Measurements from ENCODE around the gene PIH1D1.
A peak's percentile ranks its signal among the peaks of the same experiment; 100 is the strongest.

The PIH1D1 gene

GRCh38 chr19:49435670-49436069 is 15.9 kb downstream of the PIH1D1 start:
- DNase-seq (ENCODE audit: low read depth in 3 of 3), result no peak

GRCh38 chr19:49434907-49435583 is 16.6 kb downstream of the PIH1D1 start:
- DNase-seq (ENCODE audit: low read depth in 3 of 3), result no peak

- no peak for DNase-seq (ENCODE audit: low read depth in 3 of 3)
These were observed 18.2 kb downstream of the PIH1D1 start for GRCh38 chr19:49433240-49433901.

- DNase-seq (ENCODE audit: low read depth in 3 of 3), result no peak
These were observed 19.2 kb downstream of the PIH1D1 start for GRCh38 chr19:49432141-49433073.

GRCh38 chr19:49431330-49431749 is 20.3 kb downstream of the PIH1D1 start:
- no peak for DNase-seq (ENCODE audit: low read depth in 3 of 3)

GRCh38 chr19:49430678-49431329 is 20.8 kb downstream of the PIH1D1 start:
- no peak for DNase-seq (ENCODE audit: low read depth in 3 of 3)

GRCh38 chr19:49430172-49430677 is 21.4 kb downstream of the PIH1D1 start:
- DNase-seq (ENCODE audit: low read depth in 3 of 3), result no peak

- DNase-seq (ENCODE audit: low read depth in 3 of 3), result no peak
These were observed 22.8 kb downstream of the PIH1D1 start for GRCh38 chr19:49428547-49429451.

- DNase-seq (ENCODE audit: low read depth in 3 of 3), result no peak
These were observed 23.6 kb downstream of the PIH1D1 start for GRCh38 chr19:49427855-49428546.

- no peak for DNase-seq (ENCODE audit: low read depth in 3 of 3)
These were observed 24.3 kb downstream of the PIH1D1 start for GRCh38 chr19:49427339-49427738.

GRCh38 chr19:49425922-49426592 is 25.6 kb downstream of the PIH1D1 start:
- peak in 1 of 3 donors; percentile 49 for DNase-seq (ENCODE audit: low read depth in 3 of 3)

- no peak for DNase-seq (ENCODE audit: low read depth in 3 of 3)
These were observed 26.4 kb downstream of the PIH1D1 start, which contains the start of gene GFY for GRCh38 chr19:49425178-49425577. GFY (plus strand) TSS chr19:49425388; CDS start chr19:49426431, 1,043 bp downstream.

- DNase-seq (ENCODE audit: low read depth in 3 of 3), result no peak
These were observed 27.7 kb downstream of the PIH1D1 start for GRCh38 chr19:49423985-49424303.

- no peak for DNase-seq (ENCODE audit: low read depth in 3 of 3)
These were observed 28.3 kb downstream of the PIH1D1 start, which contains the start of gene PTH2 for GRCh38 chr19:49423071-49423984. PTH2 (minus strand) TSS chr19:49423441; CDS start chr19:49423339, 102 bp downstream.

- peak in 1 of 3 donors; percentile 47 for DNase-seq (ENCODE audit: low read depth in 3 of 3)
These were observed 29.1 kb downstream of the PIH1D1 start for GRCh38 chr19:49422407-49423070.

GRCh38 chr19:49421878-49422202 is 29.8 kb downstream of the PIH1D1 start:
- DNase-seq (ENCODE audit: low read depth in 3 of 3), result no peak

GRCh38 chr19:49421039-49421877 is 30.4 kb downstream of the PIH1D1 start:
- DNase-seq (ENCODE audit: low read depth in 3 of 3), result peak in 2 of 3 donors; percentile 34 to 46
